GM19397 (cell line): ENCODE measurements around the gene GNAZ.
A peak's percentile ranks its signal among the peaks of the same experiment; 100 is the strongest.
"Not testable (repeated sequence)": the region's sequence is repeated elsewhere in the genome, so short reads cannot be mapped to it uniquely, and the experiment has no call there.

Source experiments
- ATAC-seq: cut with Tn5 transposase; IDR thresholded peaks from one replicate; pipeline ENCODE4 v1.9.1; 2021; ENCODE audit warnings: mild to moderate bottlenecking, moderate library complexity; ENCODE audit not compliant: unreplicated experiment

GNAZ gene

GRCh38 chr22:23129149-23129548 lies 58.8 kb downstream of the GNAZ start:
- ATAC-seq: no peak

DNA sequence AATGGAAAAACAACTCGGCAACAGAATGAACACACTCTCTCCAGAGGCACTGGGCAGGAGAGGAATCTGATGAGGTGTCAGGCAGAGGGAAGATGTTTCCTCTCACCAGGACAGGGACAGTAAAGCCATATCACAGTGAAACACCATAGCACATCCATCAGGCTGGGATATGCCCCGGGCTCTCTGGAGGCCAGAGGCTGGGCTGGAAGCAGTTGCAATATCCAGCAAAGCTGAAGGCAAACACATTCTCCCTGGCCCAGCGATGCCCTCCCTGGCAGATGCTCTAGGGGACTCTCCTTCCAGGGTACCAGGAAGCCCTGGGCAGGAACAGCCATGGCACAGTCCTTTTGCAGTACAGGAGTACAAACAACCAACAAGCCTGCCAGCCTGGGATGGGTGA lies 60.4 kb downstream of the GNAZ start:
- no peak for ATAC-seq

- no peak for ATAC-seq
Observed at GRCh38 chr22:23131931-23132330, 61.6 kb downstream of the GNAZ start.

DNA sequence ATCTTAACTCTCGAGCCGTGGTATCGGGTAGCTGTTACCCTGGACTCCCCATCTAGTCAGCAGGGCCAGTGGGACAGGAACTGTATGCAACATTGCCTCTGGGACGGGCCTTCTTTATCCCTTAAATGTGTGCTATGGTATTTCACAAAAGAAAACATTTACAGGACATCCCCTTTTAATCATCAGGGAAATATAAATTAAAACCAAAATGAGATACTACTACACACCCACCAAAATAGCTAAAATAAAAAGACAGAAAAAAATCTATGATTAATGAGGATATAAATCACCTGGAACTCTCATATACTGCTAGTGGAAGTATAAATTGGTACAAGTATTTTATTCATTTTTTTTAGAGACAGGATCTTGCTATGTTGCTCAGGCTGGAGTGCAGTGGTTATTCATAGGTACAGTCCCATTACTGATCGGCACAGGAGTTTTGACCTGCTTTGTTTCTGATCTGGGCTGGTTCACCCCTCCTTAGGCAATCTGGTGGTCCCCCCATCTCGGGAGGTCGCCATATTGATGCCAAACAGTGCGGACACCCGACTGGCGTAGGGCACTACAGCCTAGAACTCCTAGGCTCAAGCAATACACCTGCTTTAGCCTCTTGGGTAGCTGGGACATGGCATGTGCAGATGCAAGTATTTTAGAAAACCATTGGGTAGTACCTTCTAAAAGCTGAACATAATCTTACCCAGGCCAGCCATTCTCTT lies 62.2 kb downstream of the GNAZ start:
- no peak for ATAC-seq

GRCh38 chr22:23133922-23134321 lies 63.6 kb downstream of the GNAZ start:
- no peak for ATAC-seq

GRCh38 chr22:23136991-23137390 lies 66.7 kb downstream of the GNAZ start:
- ATAC-seq: not testable (repeated sequence)

- ATAC-seq: no peak
Observed at GRCh38 chr22:23137468-23137867, 67.1 kb downstream of the GNAZ start.

- peak; percentile 33 for ATAC-seq
Observed at GRCh38 chr22:23137905-23138561, 67.7 kb downstream of the GNAZ start.

DNA sequence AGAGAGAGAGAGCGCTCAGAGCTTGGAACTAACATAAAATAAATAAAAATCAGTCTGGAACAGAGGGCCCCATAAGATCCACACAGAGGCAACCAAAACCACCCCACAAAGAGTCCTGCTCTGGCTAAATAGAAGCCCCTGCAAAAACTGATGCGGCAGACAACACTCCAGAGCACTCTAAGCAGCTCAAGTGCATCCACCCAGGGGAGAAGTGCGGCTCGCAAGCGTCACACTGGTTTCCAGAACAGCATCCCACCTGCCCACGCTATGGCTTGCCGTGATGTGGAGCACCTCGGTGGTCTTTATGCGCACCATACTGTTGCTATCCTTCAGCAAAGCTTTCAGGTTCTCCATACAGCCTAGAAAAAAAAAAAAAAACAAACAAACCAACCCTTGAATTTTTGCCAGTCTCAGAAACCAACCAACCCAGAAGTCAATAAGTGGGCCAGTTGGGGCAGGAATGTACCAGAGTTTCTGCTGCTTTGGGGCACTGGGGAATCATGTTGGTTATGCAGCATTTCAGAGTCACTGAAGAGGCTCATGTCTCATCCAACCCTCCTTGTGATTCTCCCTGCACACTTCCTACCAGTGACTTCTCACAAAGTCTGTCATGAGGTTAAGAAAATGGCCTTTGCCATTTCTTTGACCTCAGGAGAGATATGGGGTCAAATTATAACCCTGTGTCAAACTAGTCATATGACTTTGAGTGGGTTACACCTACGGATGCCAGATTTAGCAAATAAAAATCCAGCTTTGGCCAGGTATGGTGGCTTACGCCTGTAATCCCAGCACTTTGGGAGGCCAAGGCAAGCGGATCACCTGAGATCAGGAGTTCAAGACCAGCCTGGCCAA lies 68.5 kb downstream of the GNAZ start:
- ATAC-seq: no peak

DNA sequence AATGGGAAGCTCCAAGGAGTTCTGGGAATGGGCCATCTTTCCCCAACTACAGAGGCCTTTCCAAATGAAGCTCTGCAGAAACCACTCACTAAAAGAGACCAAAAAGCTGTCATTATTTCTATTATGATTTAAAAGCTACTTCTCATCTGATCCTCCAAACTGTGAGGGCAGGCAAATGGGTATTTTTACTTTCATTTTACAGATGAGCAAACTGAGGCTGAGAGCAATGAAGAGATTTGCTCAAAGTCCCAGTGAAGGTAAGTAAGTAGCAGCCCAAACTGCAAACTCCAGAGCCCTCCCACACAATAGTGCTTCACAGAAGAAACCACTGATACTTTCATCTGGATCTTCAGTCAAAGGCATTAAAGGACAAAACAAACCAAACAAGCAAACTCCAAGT lies 70.1 kb downstream of the GNAZ start:
- no peak for ATAC-seq

DNA sequence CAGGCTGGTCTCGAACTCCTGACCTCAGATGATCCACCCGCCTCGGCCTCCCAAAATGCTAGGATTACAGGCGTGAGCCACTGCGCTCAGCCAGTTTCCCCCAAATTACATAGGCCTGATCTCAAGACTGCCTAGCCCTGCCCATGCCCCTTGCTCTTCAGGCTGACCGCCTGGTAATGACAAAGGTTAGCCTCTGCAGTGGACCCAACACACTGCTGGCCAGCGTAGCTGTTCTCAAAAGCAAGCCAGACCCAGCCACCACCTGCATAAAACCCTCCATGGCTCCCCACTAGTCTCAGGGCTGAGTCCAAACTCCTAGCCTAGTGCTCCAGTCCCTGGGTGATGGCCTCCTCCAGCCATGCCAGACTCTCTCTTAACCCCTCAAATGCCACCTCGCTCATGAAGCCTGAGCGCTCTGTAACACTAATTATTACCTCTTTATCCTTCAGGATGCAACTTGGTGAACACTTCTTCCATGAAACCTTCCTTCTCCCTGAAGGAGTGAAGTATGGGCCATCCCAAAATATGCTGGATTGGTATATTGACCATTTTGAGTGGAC lies 72.3 kb downstream of the GNAZ start:
- ATAC-seq: no peak

DNA sequence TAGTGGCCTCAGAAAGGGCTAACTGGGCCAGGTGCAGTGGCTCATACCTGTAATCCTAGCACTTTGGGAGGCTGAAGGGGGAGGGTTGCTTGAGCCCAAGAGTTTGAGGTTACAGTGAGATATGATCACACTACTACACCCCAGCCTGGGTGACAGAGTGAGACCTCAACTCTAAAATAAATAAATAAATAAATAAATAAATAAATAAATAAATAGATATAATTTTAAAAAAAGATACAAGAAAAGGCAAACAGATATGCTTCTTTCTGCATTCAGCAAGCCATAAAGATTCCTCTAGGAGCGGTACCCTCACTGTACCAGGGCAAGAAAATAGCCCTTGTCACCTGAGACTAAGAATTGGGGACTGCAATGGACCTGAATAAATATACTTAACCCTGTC lies 72.8 kb downstream of the GNAZ start:
- no peak for ATAC-seq

- ATAC-seq: no peak
Observed at GRCh38 chr22:23144432-23144831, 74.1 kb downstream of the GNAZ start.

- no peak for ATAC-seq
Observed at GRCh38 chr22:23144932-23145877, 74.9 kb downstream of the GNAZ start, which contains the start of gene RAB36. TSS of gene RAB36 (plus strand) at chr22:23145477. CDS start at chr22:23146617, 1,140 bp downstream.

GRCh38 chr22:23145878-23146470 lies 75.7 kb downstream of the GNAZ start:
- ATAC-seq: no peak

- ATAC-seq: no peak
Observed at GRCh38 chr22:23146478-23147205, 76.3 kb downstream of the GNAZ start.

- ATAC-seq: no peak
Observed at GRCh38 chr22:23147617-23148387, 77.5 kb downstream of the GNAZ start.

GRCh38 chr22:23149743-23150238 lies 79.5 kb downstream of the GNAZ start:
- no peak for ATAC-seq
